Hepatocyte (in vitro differentiated cells): ENCODE data around the gene SCFD2. TPM values are rescaled to one million over a fixed set of nuclear protein-coding genes. Genes with fewer than 3 reads are reported as not detected.
A peak's percentile ranks its signal among the peaks of the same experiment; 100 is the strongest.
"Not testable (repeated sequence)": the region's sequence is repeated elsewhere in the genome, so short reads cannot be mapped to it uniquely, and the experiment has no call there.

Experiments used
- DNase-seq: peaks from one replicate; pipeline ENCODE4 v3.0.0-alpha.2; 2016; ENCODE audit warnings: low spot score
- H2AFZ ChIP-seq: fragments of 200-600 bp; sonication (generic); 2 replicates; pipeline ENCODE4 v1.6.0; 2016; ENCODE audit warnings: antibody characterized with exemption, mild to moderate bottlenecking
- H3K27ac ChIP-seq: fragments of 200-600 bp; sonication (generic); 2 replicates; pipeline ENCODE4 v1.5.1; 2016; ENCODE audit warnings: mild to moderate bottlenecking
- H3K27me3 ChIP-seq: fragments of 200-600 bp; sonication (generic); 2 replicates; pipeline ENCODE4 v1.6.1; 2016
- H3K36me3 ChIP-seq: fragments of 200-600 bp; sonication (generic); replicated peaks from 2 replicates; pipeline ENCODE4 v1.5.1; 2016; ENCODE audit warnings: low read depth; ENCODE audit not compliant: insufficient read depth
- H3K4me1 ChIP-seq: fragments of 200-600 bp; sonication (generic); 2 replicates; pipeline ENCODE4 v1.5.1; 2016; ENCODE audit warnings: mild to moderate bottlenecking, moderate library complexity; ENCODE audit not compliant: insufficient read depth
- H3K4me2 ChIP-seq: fragments of 200-600 bp; sonication (generic); 2 replicates; pipeline ENCODE4 v1.6.0; 2016
- H3K4me3 ChIP-seq: fragments of 200-600 bp; sonication (generic); 2 replicates; pipeline ENCODE4 v1.5.1; 2016; ENCODE audit warnings: mild to moderate bottlenecking
- H3K79me2 ChIP-seq: fragments of 200-600 bp; sonication (generic); 2 replicates; pipeline ENCODE4 v1.6.0; 2017; ENCODE audit warnings: mild to moderate bottlenecking
- H3K9me2 ChIP-seq: fragments of 200-600 bp; sonication (generic); replicated peaks from 2 replicates; pipeline ENCODE4 v1.6.0; 2017; ENCODE audit warnings: mild to moderate bottlenecking; ENCODE audit not compliant: insufficient read depth
- H3K9me3 ChIP-seq: fragments of 200-600 bp; sonication (generic); 2 replicates; pipeline ENCODE4 v1.5.1; 2016; ENCODE audit warnings: low read depth, mild to moderate bottlenecking
- H4K20me1 ChIP-seq: fragments of 200-600 bp; sonication (generic); 2 replicates; pipeline ENCODE4 v1.6.0; 2016; ENCODE audit warnings: mild to moderate bottlenecking; ENCODE audit not compliant: insufficient read depth, poor library complexity, severe bottlenecking
- EZH2 ChIP-seq: fragments of 200-600 bp; sonication (generic); IDR thresholded peaks from 2 replicates; pipeline ENCODE4 v1.6.1; 2016; ENCODE audit warnings: antibody characterized with exemption, mild to moderate bottlenecking, borderline replicate concordance
- EZH2phosphoT487 ChIP-seq: fragments of 200-600 bp; sonication (generic); IDR thresholded peaks from one replicate; pipeline ENCODE4 v1.6.1; 2018; ENCODE audit warnings: antibody characterized with exemption, mild to moderate bottlenecking, low read depth, moderate library complexity; ENCODE audit not compliant: unreplicated experiment, severe bottlenecking
- WGBS: methylation state at CpG from one replicate; pipeline ENCODE4 v1.1.6; 2016; ENCODE audit warnings: low lambda C conversion rate; ENCODE audit errors: missing lambda C conversion rate; 5-methylcytosine and 5-hydroxymethylcytosine counted together
- polyA plus RNA-seq: library from polyadenylated mRNA; unstranded; fragments of >200 nt; fragmentation: Nextera tagmentation; extraction: Ambion mirVana; gene quantifications from 2 replicates; pipeline ENCODE4 v1.2.1, GENCODE V29; 2016
- total RNA-seq: library from RNA; depleted of rRNA; stranded (reverse); fragments of >200 nt; gene quantifications from 2 replicates; pipeline ENCODE4 v1.2.3, GENCODE V29; 2014
- TF ChIP-seq, protein P1 (sequence below): fragments of 200-600 bp; sonication (generic); IDR thresholded peaks from 2 replicates; pipeline ENCODE4 v1.5.1; 2016; ENCODE audit warnings: antibody characterized with exemption, mild to moderate bottlenecking; ENCODE audit not compliant: poor library complexity

Gene SCFD2
- total and polyA plus RNA-seq, 2 experiments from 2014 or later: 8.4 to 15.7 TPM

DNA sequence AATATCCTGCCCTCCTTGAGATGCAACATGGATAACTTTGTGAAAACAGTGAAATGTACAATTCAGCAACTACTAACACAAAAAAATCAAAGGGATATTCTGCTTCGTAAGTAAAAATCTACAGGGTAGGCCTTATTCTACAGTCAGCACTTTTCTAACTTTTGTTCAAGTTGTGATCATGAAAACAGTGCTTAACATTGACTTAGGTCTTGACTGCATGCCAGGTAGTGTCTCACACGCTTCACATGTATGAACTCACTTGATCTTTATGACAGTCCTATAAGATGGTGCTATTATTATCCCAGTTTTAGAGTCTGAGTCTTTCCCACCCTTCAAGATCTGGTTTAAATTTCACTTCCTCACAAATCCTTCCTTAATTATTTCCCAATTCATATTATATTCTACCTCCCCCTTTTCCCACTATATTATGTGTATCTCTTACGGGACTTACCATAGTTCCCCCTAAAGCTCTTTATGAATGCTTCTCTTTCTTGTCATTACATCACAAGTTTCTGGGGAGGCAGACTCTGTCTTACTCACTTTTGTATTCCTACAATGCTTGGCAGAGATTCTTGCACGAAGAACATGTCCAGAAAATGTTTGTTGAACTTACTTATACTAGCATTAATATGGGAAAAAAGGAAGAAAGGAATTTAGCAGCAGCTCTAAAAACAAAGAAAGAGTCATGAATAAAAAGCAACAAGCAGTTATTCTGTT is 179.8 kb downstream of the SCFD2 start:
- TF ChIP-seq, protein P1, sequence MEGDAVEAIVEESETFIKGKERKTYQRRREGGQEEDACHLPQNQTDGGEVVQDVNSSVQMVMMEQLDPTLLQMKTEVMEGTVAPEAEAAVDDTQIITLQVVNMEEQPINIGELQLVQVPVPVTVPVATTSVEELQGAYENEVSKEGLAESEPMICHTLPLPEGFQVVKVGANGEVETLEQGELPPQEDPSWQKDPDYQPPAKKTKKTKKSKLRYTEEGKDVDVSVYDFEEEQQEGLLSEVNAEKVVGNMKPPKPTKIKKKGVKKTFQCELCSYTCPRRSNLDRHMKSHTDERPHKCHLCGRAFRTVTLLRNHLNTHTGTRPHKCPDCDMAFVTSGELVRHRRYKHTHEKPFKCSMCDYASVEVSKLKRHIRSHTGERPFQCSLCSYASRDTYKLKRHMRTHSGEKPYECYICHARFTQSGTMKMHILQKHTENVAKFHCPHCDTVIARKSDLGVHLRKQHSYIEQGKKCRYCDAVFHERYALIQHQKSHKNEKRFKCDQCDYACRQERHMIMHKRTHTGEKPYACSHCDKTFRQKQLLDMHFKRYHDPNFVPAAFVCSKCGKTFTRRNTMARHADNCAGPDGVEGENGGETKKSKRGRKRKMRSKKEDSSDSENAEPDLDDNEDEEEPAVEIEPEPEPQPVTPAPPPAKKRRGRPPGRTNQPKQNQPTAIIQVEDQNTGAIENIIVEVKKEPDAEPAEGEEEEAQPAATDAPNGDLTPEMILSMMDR: no peak
- TF ChIP-seq EZH2phosphoT487 (no peak), EZH2 (no peak)
- Histone ChIP-seq H4K20me1 (no peaks in the 10 kb centered on the region), H3K4me2 (no peak overlapping the region), H3K9me3 (no peaks in the 10 kb centered on the region), H3K9me2 (no peaks in the 10 kb centered on the region), H3K27ac (peak overlapping the region; percentile 5), H2AFZ (no peak overlapping the region), H3K4me1 (peaks cover 27% of the 10 kb centered on the region), H3K79me2 (no peaks in the 10 kb centered on the region), H3K4me3 (no peak overlapping the region), H3K36me3 (no peaks in the 10 kb centered on the region), H3K27me3 (no peaks in the 10 kb centered on the region)
- WGBS: 72% methylated on average over 4 of the region's 4 CpGs
- DNase-seq: no peak

DNA sequence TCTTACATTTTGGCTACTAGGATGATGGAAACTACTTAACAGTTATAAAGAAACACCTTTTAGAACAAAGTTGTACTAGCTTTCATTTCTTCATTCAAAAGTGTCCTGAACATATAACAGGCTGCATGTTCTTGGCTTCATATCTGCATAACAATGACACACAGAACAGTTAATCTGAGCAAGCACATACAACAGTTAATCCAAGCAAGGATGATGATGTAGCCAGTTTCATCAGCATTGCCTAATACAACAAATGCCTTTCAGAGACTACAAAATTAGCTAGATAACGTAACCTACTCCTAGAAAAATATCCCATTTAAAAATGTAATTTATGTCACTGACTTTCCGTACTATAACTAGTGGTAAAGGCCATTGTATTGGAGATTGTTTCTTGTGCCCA is 182.1 kb downstream of the SCFD2 start:
- WGBS: 87% methylated on average over 2 of the region's 2 CpGs
- Histone ChIP-seq H3K9me2 (no peaks in the 10 kb centered on the region), H3K27me3 (no peaks in the 10 kb centered on the region), H4K20me1 (no peaks in the 10 kb centered on the region), H3K27ac (no peak overlapping the region), H3K36me3 (no peaks in the 10 kb centered on the region), H3K79me2 (no peaks in the 10 kb centered on the region), H3K9me3 (no peaks in the 10 kb centered on the region), H3K4me3 (no peak overlapping the region), H3K4me1 (peaks cover 23% of the 10 kb centered on the region), H3K4me2 (no peak overlapping the region), H2AFZ (no peak overlapping the region)
- TF ChIP-seq, protein P1: no peak
- TF ChIP-seq EZH2phosphoT487: no peak
- TF ChIP-seq EZH2: no peak
- no peak for DNase-seq

DNA sequence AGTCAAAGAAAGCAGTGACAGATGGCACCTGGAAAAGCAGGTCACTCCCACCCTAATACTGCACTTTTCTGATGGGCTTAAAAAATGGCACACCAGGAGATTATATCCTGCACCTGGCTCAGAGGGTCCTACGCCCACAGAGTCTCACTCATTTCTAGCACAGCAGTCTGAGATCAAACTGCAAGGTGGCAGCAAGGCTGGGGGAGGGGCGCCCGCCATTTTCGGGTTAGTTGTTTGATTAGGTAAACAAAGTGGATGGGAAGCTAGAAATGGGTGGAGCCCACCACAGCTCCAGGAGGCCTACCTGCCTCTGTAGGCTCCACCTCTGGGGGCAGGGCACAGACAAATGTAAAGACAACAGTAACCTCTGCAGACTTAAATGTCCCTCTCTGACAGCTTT is 188.1 kb downstream of the SCFD2 start:
- not testable (repeated sequence) for H3K9me2 ChIP-seq, DNase-seq, H3K79me2 ChIP-seq, H3K9me3 ChIP-seq, H3K36me3 ChIP-seq, H4K20me1 ChIP-seq, H3K4me1 ChIP-seq, H3K27me3 ChIP-seq, H3K27ac ChIP-seq, H3K4me3 ChIP-seq, H2AFZ ChIP-seq, H3K4me2 ChIP-seq
- 99% methylated on average over 4 of the region's 4 CpGs for WGBS

DNA sequence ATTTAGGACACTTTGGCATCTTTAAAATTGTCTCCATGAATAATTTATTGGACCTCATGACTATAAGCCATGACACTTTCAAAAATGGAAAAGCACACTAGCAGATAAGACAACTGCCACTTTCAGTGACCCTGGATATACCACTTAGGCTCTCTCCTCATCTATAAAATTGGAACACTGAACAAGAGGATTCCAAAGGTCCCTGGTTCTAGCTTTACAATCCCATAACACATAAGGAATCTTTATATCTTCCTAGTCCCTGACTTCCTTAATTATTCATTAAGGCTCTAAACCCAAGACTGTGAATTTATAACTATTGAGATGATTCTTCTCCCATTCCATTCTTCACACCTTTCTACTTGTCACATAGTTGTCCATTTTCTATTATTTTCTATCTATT is 190.2 kb downstream of the SCFD2 start:
- H4K20me1 ChIP-seq: no peaks in the 10 kb centered on the region
- no peaks in the 10 kb centered on the region for H3K9me2 ChIP-seq
- DNase-seq: no peak
- no peaks in the 10 kb centered on the region for H3K36me3 ChIP-seq
- peaks cover 7% of the 10 kb centered on the region for H3K9me3 ChIP-seq
- no peaks in the 10 kb centered on the region for H3K79me2 ChIP-seq
- H3K4me1 ChIP-seq: no peaks in the 10 kb centered on the region
- H3K27me3 ChIP-seq: no peaks in the 10 kb centered on the region
- no peak overlapping the region for H3K4me3 ChIP-seq
- no peak overlapping the region for H2AFZ ChIP-seq
- no peak overlapping the region for H3K27ac ChIP-seq
- no peak for TF ChIP-seq EZH2
- TF ChIP-seq, protein P1: no peak
- TF ChIP-seq EZH2phosphoT487: no peak
- H3K4me2 ChIP-seq: no peak overlapping the region
